Amygdala (tissue), 56 donors: Measurements from ENCODE around the gene PRR33.
A peak's percentile ranks its signal among the peaks of the same experiment; 100 is the strongest.

Source experiments
- DNase-seq, 56 donors: peaks; one replicate each; lab custom pipeline; 2025; lab: John Stamatoyannopoulos, UW

PRR33 gene

GRCh38 chr11:1891831-1892115, at the start of gene PRR33:
Gene PRR33 (minus strand): TSS chr11:1891895. CDS start chr11:1890584, 1,311 bp downstream.
- no peak for DNase-seq

- peak in 4 of 56 donors; percentile 6 to 23 (median 12) for DNase-seq
These were observed 48.1 kb upstream of the PRR33 start for GRCh38 chr11:1939788-1940187.

- DNase-seq = no peak
These were observed 47.4 kb upstream of the PRR33 start for GRCh38 chr11:1939006-1939625.

DNA sequence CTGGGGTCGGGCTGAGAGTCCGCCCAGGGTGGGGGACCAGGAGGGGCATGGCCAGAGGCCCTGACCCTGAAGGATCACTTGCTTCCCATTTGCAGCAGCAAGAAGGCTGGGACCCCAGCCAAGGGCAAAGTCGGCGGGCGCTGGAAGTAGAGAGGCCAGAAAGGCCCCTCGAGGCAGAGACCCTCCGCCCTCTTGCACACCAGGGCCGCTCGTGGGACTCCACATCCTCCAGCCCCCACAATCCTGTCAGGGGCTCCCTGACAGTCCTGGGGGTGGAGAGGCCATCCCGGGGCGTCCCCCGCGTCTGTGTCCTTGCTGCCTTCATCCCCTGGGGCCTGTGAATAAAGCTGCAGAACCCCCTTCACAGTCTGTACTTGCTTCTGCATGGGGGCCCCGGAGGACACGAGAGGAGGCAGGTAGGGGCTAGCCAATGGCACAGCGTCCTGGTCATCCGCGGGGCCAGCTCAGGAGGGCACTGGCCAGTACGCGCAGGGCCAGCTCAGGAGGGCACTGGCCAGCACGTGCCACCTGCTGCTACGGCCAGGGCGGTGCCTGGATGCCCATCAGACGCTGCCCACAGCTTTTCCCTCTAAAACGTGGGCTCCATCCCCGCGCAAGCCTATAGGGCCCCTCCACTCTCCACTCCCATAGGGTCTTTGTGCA, 46.8 kb upstream of the PRR33 start:
- DNase-seq = no peak

DNA sequence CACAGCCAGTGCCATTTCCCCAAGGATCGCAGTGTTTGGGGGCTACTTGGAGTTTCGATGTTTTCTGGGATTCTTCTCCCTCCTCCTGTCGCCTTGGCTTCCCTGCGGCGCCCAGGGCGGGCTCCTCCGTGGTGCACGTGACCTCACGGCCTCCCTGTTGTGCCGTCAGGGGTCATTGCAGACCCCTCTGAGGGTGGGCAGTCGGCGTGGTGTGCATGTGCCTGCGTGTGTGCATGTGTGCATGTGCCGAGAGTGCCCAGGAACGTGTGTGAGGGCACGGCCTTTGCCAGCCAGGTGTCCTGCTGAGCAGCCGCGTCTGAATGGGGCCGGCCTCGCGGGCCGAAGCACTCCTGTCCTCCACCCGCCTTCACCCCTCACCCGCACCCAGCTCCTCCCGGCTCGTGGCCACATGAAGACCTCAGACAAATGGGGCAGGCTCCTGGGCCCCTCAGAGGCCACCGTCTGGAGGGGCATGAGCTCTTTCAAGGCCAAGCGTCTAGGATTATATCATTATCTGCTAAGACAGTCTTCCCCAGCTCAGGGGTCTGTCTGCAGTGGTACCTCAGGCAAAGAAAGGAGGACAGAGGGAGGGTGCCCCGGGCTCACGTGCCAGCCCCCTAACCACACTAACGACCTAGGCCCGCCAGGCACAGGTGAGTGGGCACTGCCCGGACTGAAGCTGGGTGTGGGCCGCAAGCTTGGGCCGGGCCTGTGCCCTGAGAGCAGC, 46.1 kb upstream of the PRR33 start:
- DNase-seq = no peak

GRCh38 chr11:1936781-1937615, 45.3 kb upstream of the PRR33 start:
- DNase-seq = no peak

- DNase-seq = no peak
These were observed 44.5 kb upstream of the PRR33 start for GRCh38 chr11:1936072-1936780.

DNA sequence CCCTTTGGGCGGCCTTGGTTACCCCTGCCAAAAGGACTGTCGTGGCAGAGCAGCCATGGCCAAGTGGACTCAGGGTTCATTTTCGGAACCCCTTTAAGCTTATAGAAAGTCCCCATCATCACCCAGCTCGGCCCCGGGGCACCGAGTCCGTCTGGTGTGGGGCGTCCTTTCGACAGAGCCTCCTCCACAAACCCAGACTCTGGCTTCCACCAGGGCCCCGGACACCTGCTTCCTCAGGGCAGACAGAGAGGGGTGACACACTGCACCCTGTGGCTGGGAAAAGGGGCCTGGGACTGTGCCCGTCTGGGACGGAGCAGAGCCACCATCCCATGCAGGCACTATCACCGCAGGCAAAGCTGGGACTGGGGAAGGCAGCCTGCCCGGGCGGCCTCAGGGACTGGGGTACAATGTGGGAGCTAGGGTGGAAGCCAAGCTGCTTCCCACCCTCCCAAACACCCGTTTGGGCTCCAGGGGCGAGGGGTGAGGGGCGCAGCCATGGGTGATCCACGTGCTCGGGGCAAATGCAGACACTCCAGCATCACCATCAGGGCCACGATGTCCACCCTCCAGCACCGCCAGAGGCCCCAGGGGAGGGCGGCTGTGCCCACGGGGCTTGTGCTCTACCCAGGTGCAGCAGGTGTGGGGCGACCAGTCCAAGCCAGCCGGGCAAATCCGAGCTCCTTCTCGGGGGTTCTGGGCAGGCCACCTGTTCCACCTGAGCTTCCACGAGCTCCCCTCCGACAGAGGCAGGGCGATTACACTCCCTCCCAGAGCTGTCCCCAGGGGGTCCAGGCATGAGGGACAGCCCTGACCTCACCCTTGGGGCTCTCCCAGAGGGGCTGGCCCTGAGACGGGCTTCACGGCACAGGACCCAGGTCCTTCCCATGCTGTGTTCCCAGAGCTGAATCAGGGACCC, 43.7 kb upstream of the PRR33 start:
- DNase-seq = no peak

GRCh38 chr11:1934335-1935155, 42.9 kb upstream of the PRR33 start:
- DNase-seq = no peak

DNA sequence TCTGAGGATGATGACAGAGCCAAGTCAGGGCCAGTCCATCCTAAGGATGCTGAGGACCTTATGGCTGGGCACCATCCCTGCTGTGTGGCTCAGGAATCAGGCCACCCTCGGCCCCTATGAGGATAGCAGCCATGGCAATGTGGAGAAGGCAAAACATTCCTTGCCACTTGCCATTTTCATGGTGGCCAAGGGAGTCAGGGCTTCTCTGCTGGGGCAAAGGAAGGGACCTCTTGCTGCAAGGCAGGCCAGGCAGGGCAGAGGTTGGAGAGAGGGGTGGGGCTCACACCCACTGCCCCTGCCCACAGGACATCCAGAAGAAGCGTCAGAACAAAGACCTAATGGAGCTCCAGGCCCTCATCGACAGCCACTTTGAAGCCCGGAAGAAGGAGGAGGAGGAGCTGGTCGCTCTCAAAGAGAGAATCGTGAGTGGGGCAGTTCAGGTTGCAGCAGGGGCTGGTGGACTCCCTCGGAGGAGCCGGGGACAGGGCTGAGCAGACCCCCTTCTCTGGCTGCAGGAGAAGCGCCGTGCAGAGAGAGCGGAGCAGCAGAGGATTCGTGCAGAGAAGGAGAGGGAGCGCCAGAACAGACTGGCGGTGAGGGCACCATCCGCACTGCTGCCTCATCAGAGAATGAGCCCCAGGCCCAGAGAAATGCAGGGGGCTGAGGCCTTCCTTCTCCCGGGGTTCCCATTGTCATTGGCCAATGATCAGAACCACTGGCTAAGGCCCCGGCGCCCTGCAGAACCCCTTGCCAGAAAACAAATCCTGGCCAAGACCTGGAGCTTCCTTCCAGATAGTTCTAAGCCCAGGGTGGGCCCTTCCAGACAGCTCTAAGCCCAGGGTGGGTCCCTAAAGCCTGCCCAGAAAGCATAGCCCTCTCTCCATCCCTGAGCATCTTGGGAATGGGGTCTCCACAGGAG, 42.0 kb upstream of the PRR33 start:
- no peak for DNase-seq

GRCh38 chr11:1932681-1933080, 41.0 kb upstream of the PRR33 start:
- no peak for DNase-seq

GRCh38 chr11:1932105-1932480, 40.4 kb upstream of the PRR33 start:
- DNase-seq = no peak

- DNase-seq = no peak
These were observed 39.8 kb upstream of the PRR33 start for GRCh38 chr11:1931341-1932104.

GRCh38 chr11:1930462-1930830, 38.8 kb upstream of the PRR33 start:
- DNase-seq = no peak

DNA sequence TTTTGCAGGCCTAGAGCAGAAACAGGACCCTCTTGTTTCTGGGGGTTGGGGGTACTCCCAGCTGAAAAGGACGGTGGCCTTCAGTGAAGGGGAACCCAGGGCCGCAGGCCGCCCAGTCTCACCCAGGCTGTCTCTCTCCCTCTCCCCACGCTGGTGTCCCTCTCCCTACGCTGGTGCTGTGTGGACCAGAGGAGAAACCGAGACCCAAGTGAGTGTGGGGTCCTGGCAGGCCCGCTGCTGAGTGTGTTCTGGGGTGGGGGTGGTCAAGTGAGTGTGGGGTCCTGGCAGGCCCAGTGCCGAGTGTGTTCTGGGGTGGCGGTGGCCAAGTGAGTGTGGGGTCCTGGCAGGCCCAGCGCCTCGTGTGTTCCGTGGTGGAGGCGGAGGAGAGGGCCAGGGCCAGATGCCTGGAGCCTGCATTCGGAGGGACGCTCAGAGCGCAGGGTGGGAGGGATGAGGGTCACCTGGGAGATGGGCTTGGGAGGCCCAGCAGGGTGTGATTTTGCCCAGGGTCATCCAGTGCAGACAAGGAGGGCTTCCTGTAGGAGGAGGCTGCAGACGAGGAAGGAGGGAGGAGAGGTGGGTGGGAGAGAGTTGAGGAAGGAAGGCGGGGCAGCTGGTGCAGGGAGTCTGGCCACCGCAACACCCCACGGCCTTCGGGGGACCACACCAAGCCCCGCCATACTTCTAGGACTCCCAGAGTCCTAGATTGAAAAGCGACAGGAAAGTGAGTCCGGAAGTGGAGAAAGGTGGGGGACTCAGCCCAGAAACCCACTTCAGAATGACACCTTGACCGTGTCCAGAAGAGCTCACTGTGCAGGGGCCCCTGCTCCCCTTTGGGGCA, 38.1 kb upstream of the PRR33 start:
- no peak for DNase-seq
